ENCODE results near the gene PRKCA.
"Not testable (repeated sequence)": the region's sequence is repeated elsewhere in the genome, so short reads cannot be mapped to it uniquely, and the experiment has no call there.

Gene PRKCA

DNA sequence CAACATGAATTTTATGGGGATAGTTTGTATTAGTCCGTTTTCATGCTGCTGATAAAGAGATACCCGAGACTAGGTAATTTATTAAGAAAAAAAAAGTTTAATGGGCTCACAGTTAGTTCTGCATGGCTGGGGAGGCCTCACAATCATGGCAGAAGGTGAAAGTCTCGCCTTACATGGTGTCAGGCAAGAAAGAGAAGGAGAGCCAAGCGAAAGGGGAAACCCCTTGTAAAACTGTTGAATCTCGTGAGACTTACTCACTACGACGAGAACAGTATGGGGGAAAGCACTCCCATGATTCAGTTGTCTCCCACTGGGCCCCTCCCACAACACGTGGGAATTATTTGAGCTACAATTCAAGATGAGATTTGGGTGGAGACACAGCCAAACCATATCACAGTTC is 181.5 kb downstream of the PRKCA start:
- DNase-seq (ENCODE audit: low read depth in 2 of 2, low spot score in 1 of 2): no peak

DNA sequence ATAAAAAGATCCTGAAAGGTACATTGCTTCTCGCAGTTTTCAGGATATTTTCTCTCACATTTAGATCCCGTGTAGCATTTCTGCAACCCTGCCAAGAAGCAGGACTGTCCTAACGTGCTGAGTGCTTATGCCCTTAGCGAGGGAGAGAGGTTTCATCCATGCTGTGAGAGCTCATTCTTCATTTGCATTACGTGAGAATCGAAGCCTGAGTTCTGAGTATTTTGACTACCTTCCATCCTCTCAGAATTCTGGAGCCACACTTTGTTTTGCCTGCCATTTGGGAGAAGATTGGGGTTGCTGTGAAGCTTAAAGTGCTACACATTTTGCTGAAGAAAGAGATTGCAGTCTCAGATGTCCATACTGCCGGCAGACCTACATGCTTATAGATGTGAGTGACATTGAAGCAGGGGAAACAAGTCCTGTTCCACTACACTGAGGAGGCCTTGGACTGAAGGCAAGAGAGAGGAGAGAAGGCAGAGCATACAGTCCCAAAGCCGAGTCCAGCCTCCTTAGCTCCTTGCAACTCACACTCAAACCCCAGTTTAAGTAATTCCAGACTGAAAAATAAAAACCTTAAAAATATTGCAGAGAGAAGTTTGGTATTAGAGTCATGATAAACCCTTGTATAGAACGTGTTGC is 183.0 kb downstream of the PRKCA start:
- no peak for DNase-seq (ENCODE audit: low read depth in 2 of 2, low spot score in 1 of 2)

DNA sequence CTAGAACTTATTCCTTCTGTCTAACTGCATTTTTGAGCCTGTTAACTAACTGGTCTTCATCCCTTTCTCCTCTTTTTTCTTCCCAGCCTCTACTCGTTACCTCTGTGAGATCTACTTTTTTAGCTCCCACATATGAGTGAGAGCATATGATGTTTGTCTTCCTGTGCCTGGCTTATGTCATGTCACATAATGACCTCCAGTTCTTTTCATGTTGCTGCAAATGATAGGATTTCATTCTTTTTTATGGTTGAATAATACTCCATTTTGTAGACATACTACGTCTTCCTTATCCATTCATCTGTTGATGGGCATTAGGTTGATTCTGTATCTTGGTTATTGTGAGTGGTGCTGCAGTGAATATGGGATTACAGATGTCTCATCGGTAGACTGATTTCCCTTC is 184.7 kb downstream of the PRKCA start:
- no peak for DNase-seq (ENCODE audit: low read depth in 2 of 2, low spot score in 1 of 2)

DNA sequence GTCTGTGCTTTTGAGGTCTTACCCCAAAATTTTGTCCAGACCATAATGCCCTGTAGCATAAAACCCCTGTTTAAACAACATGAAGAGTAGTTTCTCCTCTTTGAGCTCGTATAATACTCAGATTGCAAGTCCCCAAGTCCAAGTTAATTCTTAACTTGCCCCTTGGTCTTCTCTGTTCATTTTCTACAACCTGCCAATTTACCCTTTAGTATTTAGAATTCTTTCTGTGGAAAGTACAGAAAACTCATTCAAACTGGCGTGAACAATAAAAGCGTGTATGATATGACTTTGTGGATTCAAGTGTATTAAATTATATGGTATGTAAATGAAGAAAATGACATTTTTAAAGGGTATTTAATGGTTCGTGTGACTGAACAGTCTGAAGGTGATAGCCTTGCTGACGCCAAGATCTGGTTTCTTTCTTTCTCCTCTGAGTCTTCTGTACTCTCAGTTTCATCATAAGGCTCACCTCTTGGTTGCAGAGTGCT is 185.6 kb downstream of the PRKCA start:
- no peak for DNase-seq (ENCODE audit: low read depth in 2 of 2, low spot score in 1 of 2)

DNA sequence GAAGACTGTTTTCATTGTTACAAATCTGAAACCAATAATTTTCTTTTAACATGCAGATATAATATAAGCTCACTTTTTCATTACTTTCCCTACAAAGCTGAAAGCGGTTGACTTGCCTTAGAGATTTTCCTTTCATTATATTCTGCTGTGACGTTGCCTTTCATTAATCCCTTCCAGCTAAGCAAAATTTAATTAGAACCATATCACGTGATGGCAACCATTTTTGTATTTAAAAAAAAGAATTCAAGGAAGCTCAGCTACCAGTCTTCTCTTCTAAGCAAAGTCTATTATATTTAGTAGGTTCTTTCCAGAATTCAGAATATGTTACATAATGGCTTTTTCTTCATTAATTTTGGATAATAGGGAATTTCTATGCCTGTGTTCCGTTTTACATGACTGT is 186.5 kb downstream of the PRKCA start:
- no peak for DNase-seq (ENCODE audit: low read depth in 2 of 2, low spot score in 1 of 2)

DNA sequence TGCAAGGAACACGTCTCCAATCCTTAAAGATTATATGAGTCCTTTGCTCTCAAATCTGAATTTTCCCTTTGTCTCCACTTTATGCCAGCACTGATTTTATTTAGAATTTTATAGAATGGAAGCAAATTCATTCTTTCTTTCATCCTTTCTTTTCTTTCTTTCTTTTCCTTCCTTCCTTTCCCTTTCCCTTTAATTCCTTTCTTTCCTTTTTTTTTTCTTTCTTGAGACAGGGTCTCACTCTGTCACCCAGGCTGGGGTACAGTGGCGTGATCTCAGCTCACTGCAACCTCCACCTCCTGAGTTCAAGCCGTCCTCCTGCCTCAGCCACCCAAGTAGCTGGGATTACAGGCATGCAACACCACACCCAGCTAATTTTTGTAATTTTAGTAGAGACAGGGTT is 187.2 kb downstream of the PRKCA start:
- not testable (repeated sequence) for DNase-seq (ENCODE audit: low read depth in 2 of 2, low spot score in 1 of 2)

DNA sequence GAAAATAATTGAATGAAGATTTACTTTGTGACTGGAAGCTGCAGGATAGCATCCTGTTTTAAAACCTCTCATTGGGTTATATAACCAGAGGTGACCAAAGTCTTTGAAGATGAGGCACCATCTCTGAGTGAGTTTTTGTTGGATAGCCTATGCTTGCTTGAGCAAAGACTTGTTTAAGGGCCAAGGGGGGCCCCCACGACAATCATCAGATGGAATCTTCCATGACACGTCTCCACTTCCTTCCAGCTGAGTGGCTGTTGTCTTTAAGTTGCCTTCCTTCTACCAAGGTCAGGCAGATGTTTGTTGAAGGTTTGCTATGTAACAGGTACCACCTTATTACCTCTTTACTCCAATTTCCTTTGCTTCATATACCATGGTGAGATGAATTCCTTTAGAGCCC is 188.8 kb downstream of the PRKCA start:
- no peak for DNase-seq (ENCODE audit: low read depth in 2 of 2, low spot score in 1 of 2)

DNA sequence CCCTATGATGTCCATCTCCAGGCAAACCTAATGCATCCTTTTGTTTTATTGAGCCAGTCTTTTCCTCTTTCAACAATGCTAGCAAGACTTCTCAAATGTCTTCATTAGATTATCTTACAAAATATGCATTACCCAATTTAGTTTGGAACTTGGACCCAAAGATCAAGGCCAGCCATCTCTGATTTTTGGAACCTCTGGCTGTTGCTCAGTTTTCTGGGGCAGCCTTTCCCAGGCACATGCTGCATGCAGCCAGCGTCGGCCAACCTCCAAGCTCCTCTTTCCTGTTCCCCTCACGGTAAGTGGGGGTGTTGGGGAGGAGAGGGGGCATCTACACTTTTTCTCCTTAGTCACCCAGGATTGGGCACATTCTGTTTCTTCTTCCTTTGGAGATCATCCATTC is 189.3 kb downstream of the PRKCA start:
- no peak for DNase-seq (ENCODE audit: low read depth in 2 of 2, low spot score in 1 of 2)

DNA sequence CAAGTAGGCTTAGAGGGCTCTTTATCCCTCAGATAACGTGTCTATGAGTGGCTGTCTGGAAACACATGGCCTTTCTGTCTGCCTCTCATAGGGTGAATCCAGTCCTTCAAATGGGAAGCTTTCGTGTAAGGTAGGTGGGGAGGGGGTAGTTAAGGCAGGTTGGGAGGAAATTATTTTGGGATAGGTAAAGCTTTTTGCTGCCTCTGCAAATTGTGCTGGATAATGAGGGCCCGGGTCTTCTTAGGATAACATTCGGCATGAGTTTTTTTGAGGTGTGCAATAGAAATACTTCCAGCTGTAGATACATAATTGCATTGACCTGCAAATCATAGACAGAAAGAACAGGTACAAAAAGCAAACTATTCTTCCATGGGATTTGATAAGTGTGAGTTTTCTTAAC is 189.7 kb downstream of the PRKCA start:
- no peak for DNase-seq (ENCODE audit: low read depth in 2 of 2, low spot score in 1 of 2)

DNA sequence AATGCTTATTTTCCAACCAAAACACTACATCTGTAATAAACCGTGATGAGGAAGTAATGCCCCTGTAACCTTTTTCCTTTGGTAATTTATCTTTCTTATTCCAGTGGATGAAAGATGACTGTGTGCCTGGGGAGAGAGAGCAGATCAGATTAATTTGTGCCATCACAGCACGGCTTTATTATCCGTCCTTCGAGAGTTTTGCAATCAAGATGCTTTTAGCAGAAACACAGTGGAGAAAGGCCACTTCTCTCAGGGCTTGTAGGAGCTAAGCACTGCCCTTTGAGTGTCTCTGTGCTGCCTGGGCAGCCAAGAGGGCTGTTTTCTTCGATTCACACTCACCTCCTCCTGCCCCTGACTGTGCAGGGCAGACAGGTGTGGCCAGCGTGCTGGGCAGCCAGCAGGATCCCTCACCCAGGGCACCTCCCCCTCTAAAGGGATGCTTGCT is 190.2 kb downstream of the PRKCA start:
- DNase-seq (ENCODE audit: low read depth in 2 of 2, low spot score in 1 of 2): no peak

DNA sequence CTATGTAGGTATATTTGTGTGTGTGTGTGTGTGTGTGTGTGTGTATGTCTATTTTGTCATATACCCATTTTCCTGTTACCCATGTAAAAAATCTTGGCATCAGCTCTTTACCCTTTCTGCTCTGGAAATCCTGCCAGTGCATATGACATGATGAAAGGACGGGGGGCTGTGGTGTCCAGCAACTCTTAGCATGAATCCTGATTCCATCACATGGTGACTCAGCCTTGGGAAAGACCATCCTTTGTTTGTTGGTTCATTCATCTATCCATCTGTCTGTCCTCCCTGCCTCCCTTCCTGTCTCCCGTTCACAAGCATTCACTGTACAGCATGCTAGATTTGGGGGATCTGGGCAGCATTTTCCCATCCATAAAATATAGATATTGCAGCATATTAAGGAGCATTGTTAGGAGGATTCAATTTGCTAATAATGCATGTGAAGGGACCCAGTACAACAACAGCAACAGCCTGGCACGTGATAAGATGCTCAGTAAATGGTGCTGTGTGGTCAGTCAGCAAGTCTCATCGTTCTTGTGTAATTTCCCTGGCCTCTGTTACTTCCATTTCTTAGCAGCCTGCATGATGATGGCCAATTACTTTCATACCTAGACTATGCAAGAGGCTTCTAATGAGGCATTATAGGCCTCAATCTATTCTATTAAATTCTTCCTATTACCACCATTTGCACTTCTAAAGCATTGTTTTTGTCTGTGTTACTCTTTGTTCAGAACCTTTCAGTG is 191.0 kb downstream of the PRKCA start:
- no peak for DNase-seq (ENCODE audit: low read depth in 2 of 2, low spot score in 1 of 2)

DNA sequence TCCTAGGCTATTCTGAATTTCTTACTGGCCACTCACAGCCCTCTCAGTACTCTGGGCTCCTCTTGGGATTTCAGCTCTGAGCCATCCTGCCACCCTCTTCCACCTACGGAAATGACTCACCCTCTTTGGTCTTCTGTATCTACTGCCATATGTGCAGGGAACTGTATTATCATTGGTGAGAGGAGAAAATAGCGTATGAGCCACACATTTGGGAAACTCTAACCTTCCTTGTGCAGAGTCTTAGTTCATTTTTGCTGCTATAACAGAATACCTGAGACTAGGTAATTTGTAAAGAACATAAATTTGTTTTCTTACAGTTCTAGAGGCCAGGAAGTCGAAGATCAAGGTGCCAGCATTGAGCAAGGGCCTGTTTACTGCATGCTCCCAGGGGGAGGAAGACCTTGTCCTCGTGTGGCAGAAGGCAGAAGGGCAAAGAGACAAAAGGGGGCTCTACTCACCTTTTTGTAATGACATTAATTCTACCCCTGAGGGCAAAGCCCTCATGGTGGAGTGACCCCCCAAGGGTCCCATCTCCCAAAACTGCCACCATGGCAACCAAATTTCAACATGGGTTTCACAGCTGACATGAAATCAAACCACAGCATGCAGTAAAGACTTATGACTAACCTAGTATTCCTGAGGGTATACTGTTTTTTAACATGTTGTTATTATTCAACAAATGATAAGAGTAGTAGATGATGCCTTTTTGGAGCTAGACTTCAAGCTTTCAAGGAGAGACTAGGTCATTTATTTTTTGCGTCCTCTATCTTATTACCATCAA is 191.8 kb downstream of the PRKCA start:
- DNase-seq (ENCODE audit: low read depth in 2 of 2, low spot score in 1 of 2): no peak

DNA sequence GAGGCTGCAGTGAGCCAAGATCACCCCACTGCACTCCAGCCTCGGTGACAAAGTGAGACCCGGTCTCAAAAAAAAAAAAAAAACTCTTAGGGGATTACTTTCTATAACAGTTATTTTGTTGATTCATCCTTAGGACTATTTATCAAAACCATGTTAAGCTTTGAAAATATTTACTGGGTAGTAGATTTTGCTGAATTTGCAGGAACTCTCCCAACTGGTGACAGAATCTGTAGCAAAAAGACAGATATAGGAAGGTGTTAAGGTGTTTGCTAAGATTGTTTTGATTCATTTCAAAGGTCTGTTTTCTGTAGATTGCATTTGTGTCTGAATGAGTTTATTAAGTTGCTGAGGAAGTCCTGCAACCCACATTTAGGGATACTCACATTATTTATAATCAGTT is 192.6 kb downstream of the PRKCA start:
- no peak for DNase-seq (ENCODE audit: low read depth in 2 of 2, low spot score in 1 of 2)

DNA sequence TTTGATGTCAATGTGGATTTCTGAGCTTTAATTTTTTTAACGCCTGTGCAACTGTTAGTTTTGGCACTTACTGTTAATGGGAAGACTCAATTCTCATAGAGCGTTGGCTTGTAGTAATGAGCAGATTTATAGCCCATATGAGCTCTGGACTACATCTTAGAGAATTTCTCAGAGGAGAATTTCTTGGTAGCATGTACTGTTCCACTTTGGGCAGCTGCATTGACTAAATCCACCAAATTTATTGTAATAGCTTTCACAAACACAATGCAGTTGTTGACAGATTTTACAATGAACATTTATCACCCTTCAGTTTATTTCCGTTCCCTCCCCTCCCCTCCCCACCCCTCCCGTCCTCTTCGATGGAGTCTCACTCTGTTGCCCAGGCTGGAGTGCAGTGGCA is 193.9 kb downstream of the PRKCA start:
- DNase-seq (ENCODE audit: low read depth in 2 of 2, low spot score in 1 of 2): no peak

DNA sequence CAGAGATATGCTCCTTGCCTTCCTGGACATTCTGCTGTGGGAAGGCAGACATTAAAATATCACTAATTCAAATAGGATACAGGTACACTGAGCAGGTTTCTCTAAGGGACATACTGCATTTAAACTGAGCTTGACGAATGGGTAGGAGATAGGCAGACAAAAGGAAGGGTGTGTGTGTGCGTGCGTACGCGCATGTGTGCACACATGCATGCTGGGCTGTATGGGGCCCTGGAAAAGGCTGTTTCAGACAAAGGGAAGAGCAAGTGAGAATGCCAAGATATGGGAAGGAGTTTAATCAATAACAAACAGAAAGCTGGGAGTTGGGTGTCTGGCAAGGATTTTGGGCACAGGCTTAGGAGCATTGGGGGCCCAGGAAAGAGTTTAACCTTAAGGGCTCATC is 196.2 kb downstream of the PRKCA start:
- DNase-seq (ENCODE audit: low read depth in 2 of 2, low spot score in 1 of 2): no peak

DNA sequence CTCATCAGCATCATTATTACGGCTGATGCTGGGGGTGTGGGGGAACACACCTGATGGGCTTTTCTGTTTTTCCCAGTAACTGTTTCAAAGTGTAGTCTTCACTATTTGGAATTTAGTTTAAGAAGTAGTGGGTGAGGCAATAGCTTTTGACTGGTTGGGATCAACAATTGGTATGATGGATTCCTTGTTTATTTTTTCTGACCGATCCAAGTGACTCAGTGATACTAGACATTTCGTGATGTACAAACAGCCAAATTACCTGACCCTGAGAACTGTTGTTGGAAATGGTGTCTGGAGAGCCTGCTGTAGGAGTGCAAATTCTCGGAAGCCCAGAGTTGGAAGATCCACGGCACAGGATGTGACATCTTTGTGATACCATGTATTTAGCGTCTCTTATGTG is 204.2 kb downstream of the PRKCA start:
- no peak for DNase-seq (ENCODE audit: low read depth in 2 of 2, low spot score in 1 of 2)

DNA sequence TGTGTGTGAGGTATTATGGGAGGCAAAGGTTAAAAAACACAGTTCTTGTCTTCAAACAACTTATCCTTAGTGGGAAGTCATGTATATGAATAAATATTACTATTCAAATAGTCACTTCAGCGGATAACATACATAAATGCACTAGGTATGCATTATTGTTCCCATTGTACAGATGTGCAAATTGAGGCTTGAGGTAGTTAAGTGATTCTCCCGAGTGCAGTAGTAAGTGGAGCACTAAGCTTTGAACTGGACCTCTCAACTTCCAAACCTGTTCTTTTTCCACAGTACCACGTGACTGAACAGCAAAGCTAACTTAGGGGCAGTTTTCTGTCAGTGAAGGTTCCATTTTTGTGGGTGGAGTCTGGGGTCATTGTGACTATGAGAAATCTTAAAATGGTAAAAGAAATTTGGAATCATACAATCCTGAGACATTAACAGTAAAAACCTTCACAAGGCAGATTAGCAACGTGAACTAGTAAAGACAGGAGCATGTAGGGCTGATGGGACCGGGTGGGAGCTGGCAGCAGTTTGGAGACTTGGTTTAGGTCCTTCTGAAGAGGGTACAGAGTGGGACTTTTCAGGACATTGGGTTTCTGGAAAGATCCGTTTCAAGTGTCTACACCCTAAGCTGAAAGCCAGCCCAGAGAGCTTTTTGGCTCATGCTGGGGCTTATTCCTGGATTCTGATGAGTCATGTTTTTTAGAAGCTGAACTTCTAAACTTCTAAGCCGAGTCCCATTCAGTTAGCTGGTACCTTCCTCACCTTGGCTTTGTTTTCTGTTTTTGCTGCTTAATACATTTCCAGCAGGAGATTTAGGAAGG is 204.9 kb downstream of the PRKCA start:
- no peak for DNase-seq (ENCODE audit: low read depth in 2 of 2, low spot score in 1 of 2)

DNA sequence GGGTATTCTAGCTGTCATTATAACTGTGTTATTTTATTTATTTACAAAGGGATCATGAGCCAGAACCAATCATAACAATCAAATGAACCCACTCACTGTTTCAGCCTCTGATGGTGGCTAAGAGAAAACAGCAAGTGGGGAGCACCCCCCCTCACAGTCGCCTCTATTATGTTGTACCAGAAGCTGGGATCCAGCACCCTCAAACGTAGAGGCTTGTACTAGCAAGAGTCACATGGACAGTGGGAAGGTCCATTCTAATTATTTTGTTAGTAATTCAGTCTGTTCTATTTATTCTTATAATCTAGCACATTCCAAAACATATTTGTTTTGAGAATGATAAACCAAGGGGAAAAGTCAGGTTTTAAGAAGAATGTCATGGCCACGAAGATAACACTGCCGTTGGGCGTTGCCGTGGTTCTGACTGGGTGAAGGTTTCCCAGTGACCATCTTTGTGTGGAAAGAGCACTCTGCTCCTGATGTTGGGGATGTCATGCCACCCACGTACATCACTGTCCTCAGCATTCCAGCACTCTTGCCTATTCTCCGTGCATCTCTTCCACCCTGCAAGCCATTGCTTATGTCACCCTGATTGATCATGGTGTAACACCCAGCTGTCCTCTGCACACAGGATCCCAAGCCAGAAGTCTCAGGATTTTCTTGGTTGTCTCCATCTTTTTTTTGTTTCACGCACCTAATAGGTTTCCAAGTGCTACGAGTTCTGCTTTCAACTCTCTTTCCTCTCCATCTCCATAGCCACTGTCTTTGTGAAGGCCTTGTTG is 205.8 kb downstream of the PRKCA start:
- no peak for DNase-seq (ENCODE audit: low read depth in 2 of 2, low spot score in 1 of 2)

DNA sequence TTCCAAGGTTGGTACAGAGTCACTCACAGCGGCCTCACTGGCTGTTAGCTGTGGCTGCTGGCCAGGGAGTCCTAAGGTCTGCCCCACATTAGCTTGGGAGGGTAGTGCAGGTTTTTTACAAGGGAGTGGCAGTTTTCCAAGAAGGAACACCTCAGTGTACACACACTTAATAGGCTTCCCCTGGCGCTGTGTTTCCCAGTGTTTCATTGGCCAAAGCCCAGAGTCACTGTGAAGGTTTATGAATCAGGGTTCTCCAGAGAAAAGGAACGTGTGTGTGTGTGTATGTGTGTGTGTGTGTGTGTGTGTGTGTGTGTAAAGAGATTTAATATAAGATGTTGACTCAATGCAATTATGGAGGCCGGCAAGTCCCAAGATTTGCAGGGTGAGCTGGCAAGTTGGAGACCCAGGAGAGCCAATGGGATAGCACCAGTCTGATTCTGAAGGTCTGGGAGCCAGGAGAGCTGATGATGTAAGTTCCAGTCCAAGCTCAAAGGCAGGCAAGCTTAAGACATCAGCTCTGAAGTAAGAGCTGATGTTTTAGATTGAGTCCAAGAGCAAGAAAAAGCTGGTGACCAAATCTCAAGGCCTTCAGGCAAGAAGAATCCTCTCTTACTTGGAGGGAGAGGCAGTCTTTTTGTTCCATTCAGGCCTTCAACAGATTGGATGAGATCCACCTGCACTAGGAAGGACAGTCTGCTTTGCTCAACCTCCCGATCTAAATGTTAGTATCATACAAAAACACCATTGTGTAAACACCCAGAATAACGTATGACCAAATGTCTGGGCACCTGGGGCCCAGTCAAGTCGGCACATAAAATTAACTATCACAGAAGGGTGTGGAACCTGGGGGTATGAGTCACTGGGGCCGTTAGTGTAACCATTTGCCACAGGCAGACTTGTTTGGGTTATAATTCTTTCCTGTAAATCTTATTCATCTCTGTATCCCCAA is 206.8 kb downstream of the PRKCA start:
- no peak for DNase-seq (ENCODE audit: low read depth in 2 of 2, low spot score in 1 of 2)
